ENCODE measurements around the gene RPP40. TPM values are rescaled to one million over a fixed set of nuclear protein-coding genes. Genes with fewer than 3 reads are reported as not detected.

RPP40 gene
- total RNA-seq, 4 donors from 2014 or later: 5.0 to 14.2 (median 8.5) TPM

GRCh38 chr6:5029609-5030008 is 25.8 kb upstream of the RPP40 start:
- 96 to 98% methylated on average over 5 of the region's 5 CpGs for WGBS, 2 donors
- Histone ChIP-seq H3K27ac (no peak overlapping the region), H3K4me1 (peaks cover 0 to 5% of the 10 kb centered on the region in 2 donors), H3K36me3 (no peaks in the 10 kb centered on the region), H3K9me3 (no peaks in the 10 kb centered on the region), H3K27me3 (no peaks in the 10 kb centered on the region), H3K4me3 (replicated peaks in 1 of 3) (no peak overlapping the region)
- no peak for DNase-seq
- TF ChIP-seq, protein P1, sequence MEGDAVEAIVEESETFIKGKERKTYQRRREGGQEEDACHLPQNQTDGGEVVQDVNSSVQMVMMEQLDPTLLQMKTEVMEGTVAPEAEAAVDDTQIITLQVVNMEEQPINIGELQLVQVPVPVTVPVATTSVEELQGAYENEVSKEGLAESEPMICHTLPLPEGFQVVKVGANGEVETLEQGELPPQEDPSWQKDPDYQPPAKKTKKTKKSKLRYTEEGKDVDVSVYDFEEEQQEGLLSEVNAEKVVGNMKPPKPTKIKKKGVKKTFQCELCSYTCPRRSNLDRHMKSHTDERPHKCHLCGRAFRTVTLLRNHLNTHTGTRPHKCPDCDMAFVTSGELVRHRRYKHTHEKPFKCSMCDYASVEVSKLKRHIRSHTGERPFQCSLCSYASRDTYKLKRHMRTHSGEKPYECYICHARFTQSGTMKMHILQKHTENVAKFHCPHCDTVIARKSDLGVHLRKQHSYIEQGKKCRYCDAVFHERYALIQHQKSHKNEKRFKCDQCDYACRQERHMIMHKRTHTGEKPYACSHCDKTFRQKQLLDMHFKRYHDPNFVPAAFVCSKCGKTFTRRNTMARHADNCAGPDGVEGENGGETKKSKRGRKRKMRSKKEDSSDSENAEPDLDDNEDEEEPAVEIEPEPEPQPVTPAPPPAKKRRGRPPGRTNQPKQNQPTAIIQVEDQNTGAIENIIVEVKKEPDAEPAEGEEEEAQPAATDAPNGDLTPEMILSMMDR (IDR thresholded peaks at IDR 0.05): no peak
- no peak for TF ChIP-seq POLR2A (IDR thresholded peaks at IDR 0.05)
- intact Hi-C loops (cut with DNase I): no loop called here

DNA sequence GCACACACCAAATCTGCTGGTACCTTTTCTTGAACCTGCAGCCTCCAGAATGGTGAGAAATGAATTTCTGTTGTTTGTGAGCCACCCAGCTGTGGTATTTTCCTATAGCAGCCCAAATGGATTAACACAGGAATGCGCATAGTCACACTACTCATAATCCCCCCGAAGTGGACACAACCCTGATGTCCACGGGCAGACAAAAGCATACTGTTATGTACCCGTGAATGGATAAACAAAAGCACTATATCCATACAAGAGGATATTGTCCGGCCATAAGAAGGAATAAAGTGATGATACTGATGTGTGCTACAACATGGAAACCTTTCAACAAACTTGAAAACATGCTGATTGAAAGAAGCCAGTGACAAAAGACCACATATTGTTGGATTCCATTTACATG is 25.1 kb upstream of the RPP40 start:
- intact Hi-C loops (cut with DNase I): no loop called here
- no peak overlapping the region for H3K4me3 ChIP-seq (replicated peaks in 1 of 3)
- WGBS, 2 donors: 91% methylated on average over 5 of the region's 5 CpGs
- peaks cover 0 to 5% of the 10 kb centered on the region in 2 donors for H3K4me1 ChIP-seq
- H3K9me3 ChIP-seq: no peaks in the 10 kb centered on the region
- DNase-seq: no peak
- no peaks in the 10 kb centered on the region for H3K36me3 ChIP-seq
- TF ChIP-seq POLR2A (IDR thresholded peaks at IDR 0.05): no peak
- TF ChIP-seq, protein P1 (IDR thresholded peaks at IDR 0.05): no peak
- H3K27ac ChIP-seq: no peak overlapping the region
- no peaks in the 10 kb centered on the region for H3K27me3 ChIP-seq

GRCh38 chr6:5028301-5028700 is 24.5 kb upstream of the RPP40 start:
- Histone ChIP-seq H3K9me3 (no peaks in the 10 kb centered on the region), H3K4me3 (replicated peaks in 1 of 3) (no peak overlapping the region), H3K36me3 (no peaks in the 10 kb centered on the region), H3K27me3 (no peaks in the 10 kb centered on the region), H3K27ac (no peak overlapping the region), H3K4me1 (peaks cover 0 to 5% of the 10 kb centered on the region in 2 donors)
- 98% methylated on average over 7 of the region's 7 CpGs for WGBS, 2 donors
- no peak for DNase-seq
- TF ChIP-seq, protein P1 (IDR thresholded peaks at IDR 0.05): no peak
- TF ChIP-seq POLR2A (IDR thresholded peaks at IDR 0.05): no peak
- intact Hi-C loops (cut with DNase I): no loop called here

DNA sequence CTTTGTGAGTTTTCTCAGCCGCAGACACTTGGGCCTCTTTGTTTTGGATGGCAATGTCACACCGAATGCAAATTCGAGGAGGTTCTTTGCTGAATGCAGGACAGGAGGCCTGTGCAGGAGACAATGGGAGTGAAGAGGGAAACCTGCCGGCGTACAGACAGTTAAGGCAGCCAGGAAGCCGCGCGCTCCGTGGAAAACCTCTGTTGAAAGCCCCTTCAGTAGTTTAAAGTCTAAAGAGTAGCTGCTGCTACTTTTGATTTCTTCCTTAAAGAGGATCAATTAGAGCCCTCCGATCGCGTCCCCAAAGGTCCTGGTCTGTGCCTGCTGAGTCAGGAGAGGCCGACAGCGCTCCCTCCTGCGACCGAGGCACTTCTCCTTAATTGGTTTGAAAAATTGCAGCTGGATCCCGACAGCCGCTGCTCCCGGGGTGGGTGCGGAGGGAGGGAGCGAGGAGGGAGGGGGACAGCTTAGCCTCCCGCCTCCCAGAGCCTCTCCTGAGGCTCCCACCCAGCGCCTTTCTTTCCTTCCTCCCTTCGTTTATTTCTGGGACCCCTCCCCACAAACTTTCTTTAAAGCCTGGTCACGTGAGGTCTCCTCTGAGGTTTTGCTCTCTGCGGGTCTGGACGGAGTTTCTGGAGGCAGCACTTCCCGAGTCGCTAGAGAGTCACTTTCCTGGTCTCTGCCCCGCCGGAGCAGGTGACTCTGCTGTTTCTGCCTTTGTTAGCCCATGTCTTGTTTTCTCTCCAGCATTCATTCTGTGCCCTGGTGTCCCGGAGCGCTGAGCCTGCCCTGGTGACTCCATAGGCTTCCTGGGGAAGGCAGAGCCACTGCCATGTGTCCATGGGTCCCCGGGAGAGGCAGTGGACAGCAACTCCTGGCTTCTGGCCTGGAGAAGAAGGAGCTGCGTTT is 22.3 kb upstream of the RPP40 start:
- Histone ChIP-seq H3K9me3 (no peaks in the 10 kb centered on the region), H3K4me3 (replicated peaks in 1 of 3) (peak overlapping the region in 2 of 3 donors; percentile 29 to 38), H3K27ac (peak overlapping the region in 2 of 3 donors; percentile 5 to 51), H3K27me3 (no peaks in the 10 kb centered on the region), H3K4me1 (peaks cover 0 to 5% of the 10 kb centered on the region in 2 donors), H3K36me3 (no peaks in the 10 kb centered on the region)
- WGBS, 2 donors: 3 to 4% methylated on average over 32 to 35 of the region's 35 CpGs
- TF ChIP-seq POLR2A (IDR thresholded peaks at IDR 0.05): no peak
- TF ChIP-seq, protein P1 (IDR thresholded peaks at IDR 0.05): no peak
- intact Hi-C loops (cut with DNase I): no loop called here
- peak; percentile 49 to 55 for DNase-seq

GRCh38 chr6:5023923-5024322 is 20.1 kb upstream of the RPP40 start:
- no peaks in the 10 kb centered on the region for H3K36me3 ChIP-seq
- H3K4me3 ChIP-seq (replicated peaks in 1 of 3): no peak overlapping the region
- intact Hi-C loops (cut with DNase I): no loop called here
- no peaks in the 10 kb centered on the region for H3K9me3 ChIP-seq
- TF ChIP-seq, protein P1 (IDR thresholded peaks at IDR 0.05): no peak
- H3K27me3 ChIP-seq: no peaks in the 10 kb centered on the region
- peaks cover 0 to 5% of the 10 kb centered on the region in 2 donors for H3K4me1 ChIP-seq
- DNase-seq: no peak
- 95 to 97% methylated on average over 6 to 8 of the region's 8 CpGs for WGBS, 2 donors
- no peak overlapping the region for H3K27ac ChIP-seq
